HUES64 (cell line): ENCODE results near the gene TCN1.
"Not testable (repeated sequence)": the region's sequence is repeated elsewhere in the genome, so short reads cannot be mapped to it uniquely, and the experiment has no call there.

Experiments used
- H3K27ac ChIP-seq: 2 replicates; pipeline ENCODE4 v1.7.0; 2013; ENCODE audit warnings: low read depth, low read length, inconsistent platforms
- H3K27me3 ChIP-seq: 2 replicates; pipeline ENCODE4 v1.6.1; 2013; ENCODE audit warnings: mild to moderate bottlenecking, low read length; ENCODE audit not compliant: insufficient read depth
- H3K36me3 ChIP-seq: 2 replicates; pipeline ENCODE4 v1.6.1; 2013; ENCODE audit warnings: mild to moderate bottlenecking, low read length; ENCODE audit not compliant: insufficient read depth
- H3K4me1 ChIP-seq: 2 replicates; pipeline ENCODE4 v1.6.1; 2013; ENCODE audit warnings: mild to moderate bottlenecking, low read length, moderate library complexity; ENCODE audit not compliant: insufficient read depth
- H3K4me3 ChIP-seq: 2 replicates; pipeline ENCODE4 v1.5.1; 2013; ENCODE audit warnings: mild to moderate bottlenecking, low read length, moderate library complexity
- H3K9ac ChIP-seq: 2 replicates; pipeline ENCODE4 v1.6.1; 2013; ENCODE audit warnings: mild to moderate bottlenecking, low read depth, low read length
- H3K9me3 ChIP-seq: 2 replicates; pipeline ENCODE4 v1.6.1; 2013; ENCODE audit warnings: low read depth, low read length; ENCODE audit not compliant: insufficient read depth
- WGBS: fragments of 150-250, 120-280 bp; methylation state at CpG from one replicate; pipeline ENCODE4 v1.1.7; 2013; ENCODE audit warnings: missing lambda C conversion rate; 5-methylcytosine and 5-hydroxymethylcytosine counted together

Gene TCN1

GRCh38 chr11:59829358-59829757 is 36.9 kb downstream of the TCN1 start:
- Histone ChIP-seq H3K4me3 (no peak overlapping the region), H3K9ac (no peak overlapping the region), H3K27me3 (no peaks in the 10 kb centered on the region), H3K27ac (no peak overlapping the region), H3K4me1 (no peaks in the 10 kb centered on the region), H3K36me3 (no peaks in the 10 kb centered on the region), H3K9me3 (no peaks in the 10 kb centered on the region)
- 91% methylated on average over 3 of the region's 3 CpGs for WGBS

DNA sequence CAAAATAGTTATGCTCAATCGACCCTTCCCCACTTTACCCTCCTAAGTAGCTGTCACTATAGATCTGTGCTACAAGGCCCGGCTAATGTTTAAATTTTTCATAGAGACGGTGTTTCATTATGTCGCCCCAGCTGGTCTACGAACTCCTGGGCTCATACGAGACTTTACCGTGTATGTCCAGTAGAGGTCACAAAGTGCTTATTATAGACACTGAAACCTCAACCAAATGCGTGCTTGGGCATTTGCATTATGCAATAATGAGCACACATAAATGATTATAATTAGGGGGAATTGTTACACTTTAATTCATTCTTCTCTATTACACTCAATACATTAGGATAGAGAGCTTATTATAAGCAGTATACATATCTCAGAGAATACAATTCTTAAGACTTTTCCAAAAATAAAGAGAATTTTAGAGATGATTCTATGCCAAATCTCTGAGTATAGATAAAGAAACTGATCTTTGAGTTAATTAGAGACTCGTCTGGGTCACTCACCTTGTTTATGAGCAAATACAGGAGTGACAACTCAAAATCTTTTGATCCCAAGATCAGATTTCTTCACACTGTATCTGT is 43.2 kb downstream of the TCN1 start:
- 58% methylated on average over 9 of the region's 9 CpGs for WGBS
- H3K4me3 ChIP-seq, result no peak overlapping the region
- no peaks in the 10 kb centered on the region for H3K36me3 ChIP-seq
- H3K27ac ChIP-seq, result no peak overlapping the region
- H3K27me3 ChIP-seq, result no peaks in the 10 kb centered on the region
- H3K4me1 ChIP-seq, result peaks cover 13% of the 10 kb centered on the region; the same call in 1 of the 2 replicates
- H3K9ac ChIP-seq, result no peak overlapping the region
- no peaks in the 10 kb centered on the region for H3K9me3 ChIP-seq

DNA sequence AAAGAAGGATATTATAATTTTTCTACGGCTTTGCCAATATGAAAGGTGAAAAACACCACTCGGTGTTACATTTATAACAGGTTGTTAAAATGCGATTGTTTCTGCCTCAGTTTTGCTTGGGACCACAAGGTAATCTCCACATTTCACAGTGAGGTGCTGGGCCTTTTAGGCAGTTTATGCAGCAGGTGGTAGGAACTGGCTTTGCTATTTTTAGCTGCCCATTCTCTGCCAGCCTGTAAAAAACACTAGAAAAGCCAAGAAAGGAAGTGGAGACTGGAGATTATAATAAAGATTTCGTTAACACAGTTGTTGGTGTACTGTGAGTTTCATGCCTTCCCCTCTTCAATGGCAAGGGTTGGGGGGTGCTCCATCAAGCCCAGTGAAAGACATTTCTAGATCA is 47.7 kb downstream of the TCN1 start:
- Histone ChIP-seq H3K4me1 (peaks cover 46% of the 10 kb centered on the region), H3K9ac (no peak overlapping the region), H3K4me3 (no peak overlapping the region), H3K36me3 (no peaks in the 10 kb centered on the region), H3K9me3 (no peaks in the 10 kb centered on the region), H3K27me3 (no peaks in the 10 kb centered on the region), H3K27ac (no peak overlapping the region)
- 95% methylated on average over 4 of the region's 4 CpGs for WGBS

- not testable (repeated sequence) for H3K27me3 ChIP-seq, H3K36me3 ChIP-seq, H3K4me3 ChIP-seq, H3K9me3 ChIP-seq
- Histone ChIP-seq H3K27ac (peak overlapping the region; percentile 88; the same call in 1 of the 2 replicates), H3K9ac (peak overlapping the region; percentile 37; the same call in 1 of the 2 replicates), H3K4me1 (peaks cover 46% of the 10 kb centered on the region)
- WGBS, result no CpG with 5 or more reads among the region's 1 CpG
These were observed 49.9 kb downstream of the TCN1 start for GRCh38 chr11:59816434-59816833.

DNA sequence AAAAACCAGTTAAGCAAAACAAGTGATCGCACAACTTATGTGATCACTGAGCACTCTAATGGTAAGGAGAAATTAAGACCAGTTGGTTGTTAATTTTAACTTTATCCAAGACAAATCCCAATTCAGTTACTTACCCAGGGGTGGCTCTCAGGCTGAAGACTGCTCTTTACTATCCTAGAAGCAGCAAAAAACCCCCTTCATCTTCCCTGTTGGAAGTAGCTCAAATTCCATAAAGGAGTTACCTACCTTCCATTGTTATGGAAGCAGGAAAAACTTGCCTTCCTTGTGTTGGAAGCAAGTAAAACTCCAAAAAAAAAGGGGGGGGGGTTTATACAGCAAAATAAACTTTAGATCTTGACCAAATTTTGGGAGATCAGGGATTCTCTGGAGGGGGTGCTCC is 50.5 kb downstream of the TCN1 start:
- H3K36me3 ChIP-seq, result no peaks in the 10 kb centered on the region
- H3K4me1 ChIP-seq, result peaks cover 51% of the 10 kb centered on the region
- H3K27ac ChIP-seq, result peak overlapping the region; percentile 88
- no CpG with 5 or more reads among the region's 1 CpG for WGBS
- H3K9me3 ChIP-seq, result no peaks in the 10 kb centered on the region
- H3K9ac ChIP-seq, result peak overlapping the region; percentile 37
- no peaks in the 10 kb centered on the region for H3K27me3 ChIP-seq
- peak overlapping the region; percentile 42 for H3K4me3 ChIP-seq

- Histone ChIP-seq H3K4me3 (peak overlapping the region; percentile 42; the same call in 1 of the 2 replicates), H3K27ac (peak overlapping the region; percentile 88), H3K27me3 (no peaks in the 10 kb centered on the region), H3K9me3 (no peaks in the 10 kb centered on the region), H3K4me1 (peaks cover 48% of the 10 kb centered on the region), H3K36me3 (peaks cover 2% of the 10 kb centered on the region; the same call in 1 of the 2 replicates), H3K9ac (no peak overlapping the region)
- no CpG with 5 or more reads among the region's 1 CpG for WGBS
These were observed 52.3 kb downstream of the TCN1 start for GRCh38 chr11:59814021-59814420.

GRCh38 chr11:59813364-59813763 is 52.9 kb downstream of the TCN1 start:
- Histone ChIP-seq H3K4me1 (peaks cover 45% of the 10 kb centered on the region), H3K9ac (no peak overlapping the region), H3K27me3 (no peaks in the 10 kb centered on the region), H3K36me3 (peaks cover 8% of the 10 kb centered on the region), H3K4me3 (no peak overlapping the region), H3K27ac (no peak overlapping the region), H3K9me3 (no peaks in the 10 kb centered on the region)
- 78% methylated on average over 1 of the region's 1 CpG for WGBS

- peaks cover 20% of the 10 kb centered on the region for H3K36me3 ChIP-seq
- H3K4me1 ChIP-seq, result peaks cover 40% of the 10 kb centered on the region
- H3K27ac ChIP-seq, result no peak overlapping the region
- 98% methylated on average over 2 of the region's 2 CpGs for WGBS
- H3K9ac ChIP-seq, result no peak overlapping the region
- H3K27me3 ChIP-seq, result no peaks in the 10 kb centered on the region
- no peaks in the 10 kb centered on the region for H3K9me3 ChIP-seq
- H3K4me3 ChIP-seq, result no peak overlapping the region
These were observed 54.1 kb downstream of the TCN1 start for GRCh38 chr11:59812220-59812619.

GRCh38 chr11:59810911-59811259 is 55.4 kb downstream of the TCN1 start:
- H3K4me3 ChIP-seq, result peak overlapping the region; percentile 83
- H3K27me3 ChIP-seq, result no peaks in the 10 kb centered on the region
- H3K9me3 ChIP-seq, result no peaks in the 10 kb centered on the region
- H3K36me3 ChIP-seq, result peaks cover 33% of the 10 kb centered on the region
- peak overlapping the region; percentile 37; the same call in 1 of the 2 replicates for H3K27ac ChIP-seq
- H3K9ac ChIP-seq, result peak overlapping the region; percentile 86; the same call in 1 of the 2 replicates
- WGBS, result 22% methylated on average over 8 of the region's 8 CpGs
- peaks cover 27% of the 10 kb centered on the region for H3K4me1 ChIP-seq

DNA sequence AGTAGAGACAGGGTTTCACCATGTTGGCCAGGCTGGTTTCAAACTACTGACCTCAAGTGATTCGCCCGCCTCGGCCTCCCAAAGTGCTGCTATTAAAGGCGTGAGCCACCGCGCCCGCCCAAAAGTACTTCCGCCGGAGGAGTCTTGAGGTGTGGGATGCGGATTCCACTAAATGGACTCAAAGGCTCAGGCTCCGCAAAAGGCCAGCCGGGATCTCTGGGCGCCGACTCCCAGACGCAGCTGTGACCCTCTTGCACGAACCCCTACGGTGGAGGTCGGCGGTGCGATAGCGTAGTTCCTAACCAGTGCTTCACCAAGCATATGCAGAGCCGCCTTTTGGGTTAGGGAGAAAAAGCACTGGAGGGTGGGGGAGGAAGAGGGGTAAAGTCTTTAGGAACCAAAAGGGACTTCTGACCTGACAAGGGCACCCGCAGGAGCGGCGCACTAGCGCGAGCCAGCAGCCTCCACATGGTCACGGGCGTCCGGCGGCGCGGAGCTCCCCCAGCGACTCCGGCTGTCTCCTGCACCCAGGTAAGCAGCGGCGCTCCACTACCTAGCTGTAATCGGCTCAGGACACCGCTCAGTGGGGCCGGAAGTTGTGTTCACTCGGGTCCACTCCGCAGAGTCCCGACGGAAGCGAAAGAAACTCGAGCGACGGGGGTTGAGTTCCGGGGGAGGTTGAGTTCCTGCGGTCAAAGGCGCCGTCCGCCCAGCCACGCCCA is 55.9 kb downstream of the TCN1 start, which contains the start of gene MRPL16:
TSS of gene MRPL16 (minus strand) at position 590 of the 722 bp plus-strand sequence. CDS start at position 470, 120 bp downstream.
- H3K9ac ChIP-seq, result peak within 1 kb of the TSS; percentile 86
- peaks cover 24% of the 10 kb centered on the region for H3K4me1 ChIP-seq
- whole genome bisulfite sequencing, result under 1% methylated on average over 54 of the region's 54 CpGs
- H3K27ac ChIP-seq, result peak within 1 kb of the TSS; percentile 91
- no peaks in the 10 kb centered on the region for H3K9me3 ChIP-seq
- peak within 1 kb of the TSS; percentile 83 for H3K4me3 ChIP-seq
- H3K36me3 ChIP-seq, result peaks cover 38% of the 10 kb centered on the region
- H3K27me3 ChIP-seq, result no peaks in the 10 kb centered on the region

DNA sequence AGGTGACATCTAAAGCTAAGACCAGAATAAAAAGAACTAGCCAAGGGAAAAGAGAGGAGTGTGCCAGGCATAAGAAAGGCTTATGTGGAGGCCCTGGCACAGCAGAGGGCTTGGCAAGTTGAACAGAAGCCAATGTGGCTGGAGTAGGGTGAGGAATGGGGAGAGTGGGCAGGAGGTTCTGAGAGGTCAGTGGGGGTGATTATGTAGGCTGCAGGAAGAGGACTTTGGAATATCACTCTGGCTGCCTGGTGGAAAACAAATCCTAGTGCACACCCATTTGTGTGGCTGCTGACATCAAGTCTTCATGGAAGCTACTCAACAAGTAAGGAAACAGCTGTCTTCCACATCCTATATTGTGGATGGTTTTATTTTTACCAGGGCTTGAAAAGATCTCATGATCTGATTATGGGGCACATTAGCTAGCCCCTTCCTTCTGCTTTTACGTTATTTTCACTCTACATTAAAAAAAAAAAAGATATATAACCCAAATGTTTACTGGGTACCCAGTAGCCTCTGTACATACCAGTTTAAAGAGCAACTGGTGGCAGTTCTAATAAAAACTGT is 59.2 kb downstream of the TCN1 start:
- H3K9me3 ChIP-seq, result no peaks in the 10 kb centered on the region
- peaks cover 9% of the 10 kb centered on the region for H3K4me1 ChIP-seq
- no peak overlapping the region for H3K9ac ChIP-seq
- no peak overlapping the region for H3K27ac ChIP-seq
- no peak overlapping the region for H3K4me3 ChIP-seq
- no peaks in the 10 kb centered on the region for H3K27me3 ChIP-seq
- WGBS, result 100% methylated on average over 1 of the region's 1 CpG
- H3K36me3 ChIP-seq, result peaks cover 63% of the 10 kb centered on the region
